Measurements from ENCODE around the gene RASSF4. TPM values are rescaled to one million over a fixed set of nuclear protein-coding genes. Genes with fewer than 3 reads are reported as not detected.

Gene RASSF4
- total and polyA plus RNA-seq, 3 experiments from 2014 or later: 0.85 to 2.8 (median 2.8) TPM

- peak overlapping the region; percentile 27 for H3K27ac ChIP-seq (ENCODE audit: low read depth, low read length)
These were observed 19.9 kb downstream of the RASSF4 start for GRCh38 chr10:44979281-44980191.

GRCh38 chr10:44980309-44981171 lies 20.9 kb downstream of the RASSF4 start:
- Mint-ChIP-seq H3K27me3 (no peaks in the 10 kb centered on the region), H3K36me3 (no peaks in the 10 kb centered on the region), H3K4me3 (no peak overlapping the region), H3K27ac (peak overlapping the region in 2 of 8 donors; percentile 54 to 61), H3K9me3 (no peaks in the 10 kb centered on the region), H3K4me1 (peaks cover 0 to 4% (median 2%) of the 10 kb centered on the region in 3 donors)
- ChIA-PET CTCF (interaction anchor here (0.8 to 6.2 kb wide), 2 partner anchors 9 to 48 kb away, joined by 3 to 36 read pairs; no protein-coding TSS in a partner anchor), POLR2A (no interaction called here)
- H3K27me3 ChIP-seq (ENCODE audit: insufficient read depth, low read length, poor library complexity, severe bottlenecking): no peaks in the 10 kb centered on the region
- no peak for DNase-seq
- H3K4me3 ChIP-seq (ENCODE audit: low read length): no peak overlapping the region
- H3K4me1 ChIP-seq (ENCODE audit: insufficient read depth, low read length): no peaks in the 10 kb centered on the region
- H3K27ac ChIP-seq (ENCODE audit: low read depth, low read length): no peak overlapping the region
- no peaks in the 10 kb centered on the region for H3K36me3 ChIP-seq (ENCODE audit: insufficient read depth, low read length)
- H3K9me3 ChIP-seq (ENCODE audit: low read length): no peaks in the 10 kb centered on the region

More at GRCh38 chr10:44979281-44980191, 19.9 kb downstream of the RASSF4 start:
- POLR2A ChIA-PET: no interaction called here
- Mint-ChIP-seq H3K9me3 (no peaks in the 10 kb centered on the region), H3K27me3 (no peaks in the 10 kb centered on the region), H3K4me1 (peaks cover 0 to 6% (median 2%) of the 10 kb centered on the region in 3 donors), H3K27ac (peak overlapping the region in 1 of 8 donors; percentile 54), H3K36me3 (no peaks in the 10 kb centered on the region), H3K4me3 (no peak overlapping the region)
- no peak for DNase-seq
- CTCF ChIA-PET: interaction anchor here (0.8 to 6.2 kb wide), 2 partner anchors 10 to 47 kb away, joined by 3 to 36 read pairs; no protein-coding TSS in a partner anchor
- no peaks in the 10 kb centered on the region for H3K9me3 ChIP-seq (ENCODE audit: low read length)
- H3K4me1 ChIP-seq (ENCODE audit: insufficient read depth, low read length): peaks cover 3% of the 10 kb centered on the region
- H3K27me3 ChIP-seq (ENCODE audit: insufficient read depth, low read length, poor library complexity, severe bottlenecking): no peaks in the 10 kb centered on the region
- no peak overlapping the region for H3K4me3 ChIP-seq (ENCODE audit: low read length)
- no peaks in the 10 kb centered on the region for H3K36me3 ChIP-seq (ENCODE audit: insufficient read depth, low read length)

- H3K36me3 Mint-ChIP-seq: no peaks in the 10 kb centered on the region
- H3K9me3 ChIP-seq (ENCODE audit: low read length): no peaks in the 10 kb centered on the region
- no peaks in the 10 kb centered on the region for H3K4me1 ChIP-seq (ENCODE audit: insufficient read depth, low read length)
- H3K27ac ChIP-seq (ENCODE audit: low read depth, low read length): no peak overlapping the region
- no peak overlapping the region for H3K4me3 ChIP-seq (ENCODE audit: low read length)
- peaks cover 0 to 3% of the 10 kb centered on the region in 2 donors for H3K27me3 Mint-ChIP-seq
- H3K4me3 Mint-ChIP-seq: no peak overlapping the region
- CTCF ChIA-PET: interaction anchor here (6.2 kb wide), 1 partner anchor 49 kb away, joined by 36 read pairs; no protein-coding TSS in a partner anchor
- DNase-seq: no peak
- no peaks in the 10 kb centered on the region for H3K4me1 Mint-ChIP-seq
- no peak overlapping the region for H3K27ac Mint-ChIP-seq
- H3K9me3 Mint-ChIP-seq: no peaks in the 10 kb centered on the region
- POLR2A ChIA-PET: no interaction called here
- H3K27me3 ChIP-seq (ENCODE audit: insufficient read depth, low read length, poor library complexity, severe bottlenecking): no peaks in the 10 kb centered on the region
- no peaks in the 10 kb centered on the region for H3K36me3 ChIP-seq (ENCODE audit: insufficient read depth, low read length)
These were observed 21.8 kb downstream of the RASSF4 start for GRCh38 chr10:44981172-44982113.

- no peaks in the 10 kb centered on the region for H3K36me3 ChIP-seq (ENCODE audit: insufficient read depth, low read length)
- H3K27ac ChIP-seq (ENCODE audit: low read depth, low read length): no peak overlapping the region
- DNase-seq: no peak
- no peaks in the 10 kb centered on the region for H3K9me3 ChIP-seq (ENCODE audit: low read length)
- POLR2A ChIA-PET: no interaction called here
- no peak overlapping the region for H3K4me3 Mint-ChIP-seq
- H3K4me1 ChIP-seq (ENCODE audit: insufficient read depth, low read length): no peaks in the 10 kb centered on the region
- no peaks in the 10 kb centered on the region for H3K9me3 Mint-ChIP-seq
- no peaks in the 10 kb centered on the region for H3K27me3 ChIP-seq (ENCODE audit: insufficient read depth, low read length, poor library complexity, severe bottlenecking)
- H3K27me3 Mint-ChIP-seq: peaks cover 0 to 3% of the 10 kb centered on the region in 2 donors
- no peak overlapping the region for H3K4me3 ChIP-seq (ENCODE audit: low read length)
- CTCF ChIA-PET: interaction anchor here (1.5 kb wide), 1 partner anchor 18 kb away, joined by 4 read pairs; no protein-coding TSS in a partner anchor
- no peaks in the 10 kb centered on the region for H3K36me3 Mint-ChIP-seq
- no peak overlapping the region for H3K27ac Mint-ChIP-seq
- H3K4me1 Mint-ChIP-seq: no peaks in the 10 kb centered on the region
These were observed 22.5 kb downstream of the RASSF4 start for GRCh38 chr10:44982114-44982460.

GRCh38 chr10:44982496-44982895 lies 22.9 kb downstream of the RASSF4 start:
- Histone ChIP-seq H3K4me1 (ENCODE audit: insufficient read depth, low read length) (no peaks in the 10 kb centered on the region), H3K9me3 (ENCODE audit: low read length) (no peaks in the 10 kb centered on the region), H3K27me3 (ENCODE audit: insufficient read depth, low read length, poor library complexity, severe bottlenecking) (no peaks in the 10 kb centered on the region), H3K36me3 (ENCODE audit: insufficient read depth, low read length) (no peaks in the 10 kb centered on the region), H3K27ac (ENCODE audit: low read depth, low read length) (no peak overlapping the region), H3K4me3 (ENCODE audit: low read length) (no peak overlapping the region)
- Mint-ChIP-seq H3K4me1 (no peaks in the 10 kb centered on the region), H3K4me3 (no peak overlapping the region), H3K27ac (no peak overlapping the region), H3K9me3 (no peaks in the 10 kb centered on the region), H3K27me3 (peaks cover 0 to 3% of the 10 kb centered on the region in 2 donors), H3K36me3 (no peaks in the 10 kb centered on the region)
- CTCF ChIA-PET: interaction anchor here (1.5 kb wide), 1 partner anchor 17 kb away, joined by 4 read pairs; no protein-coding TSS in a partner anchor
- DNase-seq: no peak
- POLR2A ChIA-PET: no interaction called here

- Mint-ChIP-seq H3K27me3 (peaks cover 3 to 4% of the 10 kb centered on the region in 2 donors), H3K4me3 (no peak overlapping the region), H3K27ac (peak overlapping the region in 1 of 8 donors; percentile 42), H3K9me3 (no peaks in the 10 kb centered on the region), H3K4me1 (no peaks in the 10 kb centered on the region), H3K36me3 (no peaks in the 10 kb centered on the region)
- H3K27me3 ChIP-seq (ENCODE audit: insufficient read depth, low read length, poor library complexity, severe bottlenecking): no peaks in the 10 kb centered on the region
- no peaks in the 10 kb centered on the region for H3K36me3 ChIP-seq (ENCODE audit: insufficient read depth, low read length)
- no peaks in the 10 kb centered on the region for H3K4me1 ChIP-seq (ENCODE audit: insufficient read depth, low read length)
- POLR2A ChIA-PET: no interaction called here
- H3K9me3 ChIP-seq (ENCODE audit: low read length): no peaks in the 10 kb centered on the region
- H3K4me3 ChIP-seq (ENCODE audit: low read length): no peak overlapping the region
- CTCF ChIA-PET: interaction anchor here (1.5 kb wide), 1 partner anchor 17 kb away, joined by 4 read pairs; no protein-coding TSS in a partner anchor
- no peak overlapping the region for H3K27ac ChIP-seq (ENCODE audit: low read depth, low read length)
- no peak for DNase-seq
These were observed 23.7 kb downstream of the RASSF4 start for GRCh38 chr10:44983066-44983894.

- CTCF ChIA-PET: no interaction called here
- peaks cover 3 to 4% of the 10 kb centered on the region in 2 donors for H3K27me3 Mint-ChIP-seq
- DNase-seq: no peak
- no peaks in the 10 kb centered on the region for H3K4me1 ChIP-seq (ENCODE audit: insufficient read depth, low read length)
- no peaks in the 10 kb centered on the region for H3K9me3 ChIP-seq (ENCODE audit: low read length)
- H3K27ac Mint-ChIP-seq: no peak overlapping the region
- no peaks in the 10 kb centered on the region for H3K27me3 ChIP-seq (ENCODE audit: insufficient read depth, low read length, poor library complexity, severe bottlenecking)
- no peaks in the 10 kb centered on the region for H3K36me3 ChIP-seq (ENCODE audit: insufficient read depth, low read length)
- no peak overlapping the region for H3K4me3 Mint-ChIP-seq
- no peak overlapping the region for H3K4me3 ChIP-seq (ENCODE audit: low read length)
- H3K36me3 Mint-ChIP-seq: no peaks in the 10 kb centered on the region
- POLR2A ChIA-PET: no interaction called here
- H3K4me1 Mint-ChIP-seq: no peaks in the 10 kb centered on the region
- no peaks in the 10 kb centered on the region for H3K9me3 Mint-ChIP-seq
- H3K27ac ChIP-seq (ENCODE audit: low read depth, low read length): no peak overlapping the region
These were observed 24.3 kb downstream of the RASSF4 start for GRCh38 chr10:44983895-44984278.

Measured in CD8-positive, alpha-beta memory T cell (primary cell).